Spleen (tissue), 7 donors: ENCODE measurements around the gene MN1.

Source experiments
- POLR2A ChIP-seq, 3 donors: fragments of 450-650 bp; IDR thresholded peaks; one replicate each; pipeline ENCODE4 v1.5.1; 2017; ENCODE audit warnings: antibody characterized with exemption in 3 of 3, mild to moderate bottlenecking in 1 of 3
- POLR2AphosphoS5 ChIP-seq, 3 donors: sonication (generic); formaldehyde crosslinking; IDR thresholded peaks; one replicate each; pipeline ENCODE4 v1.5.1; 2017; ENCODE audit warnings: antibody characterized with exemption in 3 of 3
- TF ChIP-seq, protein P1 (sequence below), 11 experiments: fragments of 200-600 bp in 7 of 11; fragments of 450-650 bp in 4 of 11; sonication (generic) in 4 of 11; IDR thresholded peaks in 8 of 11; conservative IDR thresholded peaks in 3 of 11; 1 replicate in 7 of 11; 2 replicates in 4 of 11; pipeline versions ENCODE4 v1.4.0 to v1.8.0; 2016 to 2021; ENCODE audit warnings: antibody characterized with exemption in 11 of 11, inconsistent platforms in 4 of 11, mild to moderate bottlenecking in 1 of 11
- donor health status: DM: no; HTN: no; CAD: no; lungs with moderate emphysema.
- donor health status: DM: no; HTN: no; CAD: no.
- donor health status: DM: no; HTN: no; CAD: no.

DNA sequence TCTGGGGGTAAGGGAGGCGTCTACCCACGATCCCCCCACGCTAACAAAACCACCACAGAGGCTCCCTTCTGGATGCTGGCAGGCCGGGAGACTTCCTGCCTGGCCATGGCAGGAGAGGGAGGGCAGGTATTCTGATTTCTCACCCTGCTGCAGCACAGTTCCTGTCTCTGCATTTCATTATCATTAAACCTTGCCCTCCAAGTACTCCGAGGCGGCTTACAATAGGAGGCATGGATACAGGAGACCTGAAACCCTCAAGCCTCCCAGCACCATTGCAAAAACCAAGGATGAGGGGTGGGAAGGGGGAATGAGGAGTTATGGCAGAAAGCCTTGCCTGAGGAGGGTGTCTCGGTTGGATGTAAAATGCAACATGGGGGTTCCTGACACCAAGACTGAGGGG lies 44.1 kb upstream of the MN1 start:
- TF ChIP-seq, protein P1, sequence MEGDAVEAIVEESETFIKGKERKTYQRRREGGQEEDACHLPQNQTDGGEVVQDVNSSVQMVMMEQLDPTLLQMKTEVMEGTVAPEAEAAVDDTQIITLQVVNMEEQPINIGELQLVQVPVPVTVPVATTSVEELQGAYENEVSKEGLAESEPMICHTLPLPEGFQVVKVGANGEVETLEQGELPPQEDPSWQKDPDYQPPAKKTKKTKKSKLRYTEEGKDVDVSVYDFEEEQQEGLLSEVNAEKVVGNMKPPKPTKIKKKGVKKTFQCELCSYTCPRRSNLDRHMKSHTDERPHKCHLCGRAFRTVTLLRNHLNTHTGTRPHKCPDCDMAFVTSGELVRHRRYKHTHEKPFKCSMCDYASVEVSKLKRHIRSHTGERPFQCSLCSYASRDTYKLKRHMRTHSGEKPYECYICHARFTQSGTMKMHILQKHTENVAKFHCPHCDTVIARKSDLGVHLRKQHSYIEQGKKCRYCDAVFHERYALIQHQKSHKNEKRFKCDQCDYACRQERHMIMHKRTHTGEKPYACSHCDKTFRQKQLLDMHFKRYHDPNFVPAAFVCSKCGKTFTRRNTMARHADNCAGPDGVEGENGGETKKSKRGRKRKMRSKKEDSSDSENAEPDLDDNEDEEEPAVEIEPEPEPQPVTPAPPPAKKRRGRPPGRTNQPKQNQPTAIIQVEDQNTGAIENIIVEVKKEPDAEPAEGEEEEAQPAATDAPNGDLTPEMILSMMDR (IDR thresholded peaks at IDR 0.05 in 8 of 11, conservative IDR thresholded peaks at IDR 0.05 in 3 of 11), result no peak
- TF ChIP-seq POLR2A (IDR thresholded peaks at IDR 0.05) (no peak), POLR2AphosphoS5 (IDR thresholded peaks at IDR 0.05) (no peak)
